Fibroblast of gingiva (primary cell): ENCODE measurements around the gene FAM217B.
A peak's percentile ranks its signal among the peaks of the same experiment; 100 is the strongest.

ENCODE experiments used
- DNase-seq: peaks from one replicate; pipeline ENCODE4 v3.0.0-alpha.2; 2011; ENCODE audit warnings: low read depth

Gene FAM217B, protein sequence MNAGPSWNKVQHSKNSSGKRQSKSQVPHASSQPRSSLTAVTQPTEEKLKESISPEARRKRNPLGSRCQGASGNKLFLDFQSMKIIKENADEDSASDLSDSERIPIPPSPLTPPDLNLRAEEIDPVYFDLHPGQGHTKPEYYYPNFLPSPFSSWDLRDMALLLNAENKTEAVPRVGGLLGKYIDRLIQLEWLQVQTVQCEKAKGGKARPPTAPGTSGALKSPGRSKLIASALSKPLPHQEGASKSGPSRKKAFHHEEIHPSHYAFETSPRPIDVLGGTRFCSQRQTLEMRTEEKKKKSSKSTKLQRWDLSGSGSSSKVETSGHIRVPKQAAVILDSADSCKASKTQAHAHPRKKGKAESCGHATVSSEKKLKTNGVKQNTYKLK

DNA sequence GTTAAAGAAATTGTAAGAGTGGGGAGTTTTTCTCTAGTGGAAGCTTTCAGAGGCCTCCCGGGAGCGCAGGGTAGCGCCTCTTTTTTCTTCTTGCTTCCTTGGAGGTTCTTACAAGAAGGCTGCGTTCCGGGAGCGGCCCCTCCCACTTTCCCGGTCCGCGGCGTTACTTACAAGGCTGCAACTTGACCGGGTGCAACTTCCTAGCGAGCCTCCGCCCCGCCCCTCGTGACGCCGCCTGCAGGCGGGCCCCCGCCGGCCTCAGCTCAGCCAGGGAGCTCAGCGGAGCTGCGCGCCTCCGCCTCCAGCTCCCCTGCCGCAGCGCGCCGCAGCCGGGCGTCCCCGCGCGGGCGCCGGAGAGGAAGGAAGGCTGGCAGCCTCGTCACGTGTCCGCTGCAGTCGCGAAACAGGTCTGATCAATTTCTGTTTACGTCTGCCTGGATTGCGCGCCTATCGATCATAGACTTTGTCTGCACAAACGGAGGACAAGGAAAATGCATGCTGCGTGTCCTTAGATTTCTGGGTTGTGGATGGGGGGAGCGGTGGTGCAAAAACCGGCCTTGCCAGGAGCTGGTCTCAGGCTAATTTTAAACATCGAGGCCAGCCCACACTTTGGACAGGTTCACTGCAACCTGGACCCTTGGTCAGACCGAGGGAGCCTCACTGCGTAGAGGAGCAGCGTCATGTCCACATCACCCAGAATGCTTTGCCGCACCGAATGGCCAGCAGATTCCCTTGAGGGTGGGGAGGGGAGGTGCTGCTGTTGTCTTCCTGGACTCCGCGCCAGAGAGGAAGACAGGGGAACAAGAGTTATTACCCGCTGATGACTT is at the start of gene FAM217B, which contains the start of gene PPP1R3D:
FAM217B (plus strand) TSS at position 261 of the 827 bp plus-strand sequence. CDS start 3,555 bp downstream, outside the sequence.
PPP1R3D (minus strand) TSS at position 177 of the 827 bp plus-strand sequence. CDS start 374 bp downstream, outside the sequence.
- peak; percentile 98 for DNase-seq

GRCh38 chr20:59891581-59891980 is 48.6 kb upstream of the FAM217B start:
- DNase-seq: no peak

DNA sequence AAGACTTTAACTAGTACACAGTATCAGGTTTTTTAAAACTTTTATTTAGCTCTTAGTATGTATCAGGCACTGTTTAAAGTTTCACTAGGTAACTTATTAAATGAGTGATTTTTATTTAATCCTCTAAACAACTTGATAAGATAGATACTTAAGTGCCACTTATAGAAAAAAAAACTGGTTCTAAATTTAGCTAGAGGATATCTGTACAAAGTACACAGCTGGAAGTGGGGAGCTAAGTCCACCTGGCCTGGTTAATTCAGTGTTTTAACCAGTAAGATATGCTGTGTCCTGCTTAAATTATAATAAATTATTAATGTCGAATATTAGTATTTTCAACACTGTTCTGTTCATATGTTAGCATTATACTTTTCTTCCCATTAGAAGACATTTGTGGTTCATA is 44.3 kb upstream of the FAM217B start:
- no peak for DNase-seq

- no peak for DNase-seq
These were observed 37.7 kb upstream of the FAM217B start for GRCh38 chr20:59902470-59902869.

GRCh38 chr20:59903621-59904020 is 36.6 kb upstream of the FAM217B start:
- DNase-seq: no peak

- DNase-seq: no peak
These were observed 31.3 kb upstream of the FAM217B start for GRCh38 chr20:59908855-59909254.

GRCh38 chr20:59911041-59911440 is 29.1 kb upstream of the FAM217B start:
- DNase-seq: no peak

GRCh38 chr20:59912609-59913008 is 27.6 kb upstream of the FAM217B start:
- DNase-seq: no peak

DNA sequence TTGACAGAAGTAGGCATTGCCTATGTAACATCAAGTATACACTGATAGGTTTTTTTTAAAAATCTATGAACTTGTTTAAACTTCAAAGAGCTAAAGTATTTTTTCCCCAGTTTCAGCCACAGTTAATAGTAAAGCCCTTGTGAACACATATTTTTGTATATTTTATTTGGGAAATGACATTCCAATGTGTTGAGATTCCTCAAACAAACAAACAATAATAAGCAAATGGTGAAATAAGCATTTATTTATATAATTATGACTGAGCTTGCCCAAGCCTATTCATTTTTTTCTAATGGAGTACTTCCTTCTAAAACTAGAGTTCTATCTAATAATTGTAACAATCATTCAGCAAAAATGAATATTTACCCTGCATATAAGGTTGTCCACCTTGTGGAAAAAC is 19.2 kb upstream of the FAM217B start:
- DNase-seq: peak; percentile 47

GRCh38 chr20:59923514-59923913 is 16.7 kb upstream of the FAM217B start:
- no peak for DNase-seq

DNA sequence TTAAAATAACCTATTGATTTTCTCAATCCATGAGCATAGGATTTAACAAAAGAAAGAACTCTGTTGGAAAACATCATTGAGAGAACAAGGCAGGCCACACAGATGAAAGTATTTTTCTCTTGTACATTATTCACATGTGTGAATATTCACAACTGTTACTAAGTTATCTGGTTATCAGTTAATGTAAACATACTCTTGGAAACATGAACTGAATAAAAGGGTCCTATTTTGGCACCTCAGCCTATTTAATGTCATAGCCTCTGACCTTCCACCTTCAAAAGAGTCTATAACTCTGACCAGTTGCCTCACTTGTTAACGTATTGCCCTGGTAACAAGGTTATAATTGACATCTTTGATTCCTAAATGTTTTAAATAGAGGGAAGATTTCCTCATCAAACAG is 14.8 kb upstream of the FAM217B start:
- no peak for DNase-seq

GRCh38 chr20:59925899-59926298 is 14.3 kb upstream of the FAM217B start:
- no peak for DNase-seq

DNA sequence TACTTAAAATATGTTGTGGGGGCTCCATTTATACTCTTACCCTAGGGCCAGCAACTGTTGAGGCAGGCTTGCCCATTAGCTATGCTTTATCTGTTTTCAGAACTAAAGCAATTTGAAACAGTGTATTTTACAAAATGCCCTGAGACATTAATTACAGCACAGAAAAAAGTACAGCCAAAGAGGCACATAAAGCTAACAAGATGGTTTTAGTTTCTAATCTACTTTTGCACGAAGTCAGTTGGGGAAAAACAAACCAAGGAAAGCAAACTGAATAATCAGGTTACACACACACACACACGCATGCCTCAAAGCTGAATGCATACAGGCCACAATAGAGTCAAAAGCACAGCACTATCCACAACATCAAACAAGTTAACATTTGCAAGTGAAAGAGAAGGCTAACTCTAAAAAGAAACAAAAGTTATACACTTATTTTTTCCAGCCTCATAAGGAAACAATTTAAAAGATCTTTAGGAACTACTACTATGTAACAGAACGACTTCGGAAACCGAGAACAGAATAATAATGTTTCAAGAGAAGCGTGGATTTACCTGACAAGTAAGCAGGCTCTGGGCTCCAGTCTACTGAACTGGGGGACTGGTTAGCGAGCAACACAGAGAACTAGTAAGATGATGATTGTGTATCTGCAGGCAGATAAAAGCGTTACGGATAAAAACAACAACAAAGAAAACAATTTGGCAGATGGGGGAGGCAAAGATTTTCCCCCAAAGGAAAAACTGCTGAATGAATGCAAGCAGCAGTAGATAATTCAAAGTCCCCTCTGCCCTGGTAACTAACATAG is 8.5 kb upstream of the FAM217B start:
- no peak for DNase-seq

DNA sequence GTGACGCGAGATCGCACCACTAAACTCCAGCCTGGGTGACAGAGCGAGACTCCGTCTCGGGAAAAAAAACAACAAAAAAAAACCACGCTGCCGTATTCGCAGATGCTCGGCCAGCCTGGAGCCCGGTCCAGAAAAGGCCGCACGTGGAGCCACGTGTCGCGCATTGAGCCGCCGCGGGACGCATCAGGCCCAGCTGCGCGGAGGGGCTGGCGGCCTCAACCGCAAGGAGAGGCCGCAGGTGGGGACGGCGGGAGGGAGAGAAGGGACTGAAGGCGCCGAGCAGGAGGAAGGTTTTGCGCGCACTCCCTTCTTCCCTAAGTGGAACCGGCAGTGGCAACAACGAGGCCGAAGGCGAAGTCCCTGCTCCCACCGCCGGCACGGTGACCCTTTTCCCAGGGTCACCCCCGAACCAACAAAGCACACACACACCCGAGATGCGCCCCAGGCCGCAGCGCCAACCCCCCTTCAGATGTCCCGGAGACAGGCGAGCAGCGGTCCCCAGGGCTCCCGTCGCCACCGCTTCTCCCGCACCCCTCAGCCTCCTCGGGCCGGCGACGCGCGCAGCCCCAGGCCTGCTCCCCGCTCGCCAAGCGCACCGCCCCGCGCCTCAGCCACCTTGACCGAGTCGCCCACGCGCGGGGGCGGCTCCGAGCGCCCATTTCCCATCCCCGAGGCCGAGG is 7.4 kb upstream of the FAM217B start:
- no peak for DNase-seq

DNA sequence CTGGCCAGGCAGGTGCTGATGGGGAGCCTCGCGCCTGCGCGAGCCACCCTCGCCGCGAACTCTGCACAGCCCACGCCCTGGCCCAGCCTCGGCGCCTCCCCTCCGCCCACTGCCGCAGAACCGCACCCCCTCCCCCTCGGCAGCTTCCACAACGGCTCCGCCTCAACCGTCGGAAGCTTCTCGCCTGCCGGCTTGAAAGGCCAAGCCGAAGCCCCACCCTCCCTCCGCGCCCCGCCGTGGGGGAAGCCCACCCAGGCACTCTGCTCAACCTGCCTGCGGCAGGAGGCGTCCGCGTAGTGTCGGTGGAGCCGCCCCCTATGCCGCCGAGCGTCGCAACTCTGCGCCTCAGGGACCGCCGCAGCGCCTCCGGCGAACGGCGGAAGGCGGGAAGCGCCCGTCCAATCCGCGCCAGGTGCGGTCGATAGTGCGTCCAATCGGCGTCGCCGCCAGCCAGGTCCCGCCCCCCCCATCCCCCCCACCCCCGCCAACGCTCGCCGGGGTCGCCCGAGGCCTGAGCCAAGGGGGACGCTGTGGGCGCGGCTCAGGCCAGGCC is 6.8 kb upstream of the FAM217B start, which contains the start of gene SYCP2:
SYCP2 (minus strand) TSS at position 342 of the 553 bp plus-strand sequence. CDS start 11,224 bp downstream, outside the sequence.
- peak; percentile 41 for DNase-seq

GRCh38 chr20:59933849-59934585 is 6.2 kb upstream of the FAM217B start:
- DNase-seq: peak; percentile 62

GRCh38 chr20:59935457-59936185 is 4.6 kb upstream of the FAM217B start:
- DNase-seq: no peak

- DNase-seq: no peak
These were observed 3.8 kb upstream of the FAM217B start for GRCh38 chr20:59936409-59936808.

DNA sequence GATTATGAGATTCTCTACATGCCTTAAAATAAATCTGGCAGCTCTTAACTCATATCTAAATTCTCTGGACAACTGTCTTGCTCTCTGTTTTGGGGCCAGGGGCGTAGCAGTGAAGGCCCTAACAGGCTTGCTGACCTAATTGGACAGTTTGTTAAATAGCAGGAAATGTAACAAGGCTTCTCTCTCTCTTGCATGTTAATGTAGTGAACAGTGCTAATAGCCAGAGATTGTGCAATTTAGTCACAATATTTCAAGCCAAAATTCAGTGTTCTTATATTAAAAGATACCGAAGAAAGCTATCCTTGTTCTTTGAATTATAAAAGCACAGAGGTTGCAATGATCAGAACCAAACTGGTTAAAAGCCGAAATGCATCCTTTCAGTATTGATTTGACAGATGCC is 3.0 kb upstream of the FAM217B start:
- DNase-seq: peak; percentile 11

DNA sequence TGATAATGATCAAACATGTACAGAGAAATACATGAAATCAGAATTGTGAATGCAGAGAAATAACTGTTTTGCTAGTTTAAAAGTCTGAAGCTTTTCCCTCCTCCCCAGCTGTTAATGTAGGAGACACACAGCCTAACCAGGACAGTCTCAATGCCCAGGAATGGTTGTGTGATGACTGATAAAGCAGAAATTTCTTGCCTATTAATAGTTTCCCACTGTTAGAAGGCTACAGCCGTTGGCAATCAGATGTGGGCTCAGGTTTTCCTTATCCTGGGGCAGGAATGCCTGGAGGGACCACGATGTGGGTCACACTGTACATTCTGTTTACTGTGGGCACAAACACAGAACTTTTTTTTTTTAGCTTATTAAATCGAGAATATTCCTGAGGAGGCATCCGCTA is 2.0 kb upstream of the FAM217B start:
- DNase-seq: peak; percentile 58
